ENCODE measurements around the gene SLC6A14. TPM values are rescaled to one million over a fixed set of nuclear protein-coding genes. Genes with fewer than 3 reads are reported as not detected.

Gene SLC6A14
- polyA plus RNA-seq, 1 of the 3 experiments (the other 2 are of a cell fraction), result not detected

DNA sequence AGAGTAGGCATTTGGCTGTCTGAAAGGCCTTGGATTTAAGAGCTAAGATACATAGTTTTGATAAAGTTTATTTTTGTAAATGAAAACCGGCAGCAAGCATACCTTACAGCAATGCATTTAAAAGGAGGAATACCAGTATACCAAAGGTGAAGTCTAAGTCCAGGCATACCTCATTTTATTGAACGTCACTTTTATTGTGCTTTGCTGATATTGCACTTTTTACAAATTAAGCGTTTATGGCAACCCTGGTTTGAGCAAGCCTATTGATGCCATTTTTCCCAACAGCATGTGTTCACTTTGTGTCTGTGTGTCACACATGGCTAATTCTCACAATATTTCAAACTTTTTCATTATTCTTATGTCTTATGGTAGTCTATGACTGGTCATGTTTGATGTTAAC, 8.4 kb upstream of the SLC6A14 start:
- WGBS (ENCODE audit: low lambda C conversion rate), result 11% methylated on average over 3 of the region's 3 CpGs
- Histone ChIP-seq H3K9ac (no peak overlapping the region), H3K4me2 (no peak overlapping the region), H3K4me3 (ENCODE audit: low read depth in 2 of 2, low read length in 1 of 2) (no peak overlapping the region), H3K27ac (ENCODE audit: low read depth in 2 of 2, low read length in 1 of 2) (no peak overlapping the region), H2AFZ (ENCODE audit: low read depth) (no peak overlapping the region), H3K36me3 (replicated peaks in 1 of 2; ENCODE audit: control insufficient read depth in 1 of 2, insufficient read depth in 2 of 2, low read length in 1 of 2) (no peaks in the 10 kb centered on the region), H3K4me1 (ENCODE audit: control insufficient read depth in 1 of 2, insufficient read depth in 2 of 2, low read depth in 1 of 2, low read length in 1 of 2) (no peaks in the 10 kb centered on the region), H3F3A (replicated peaks; ENCODE audit: insufficient read depth) (no peaks in the 10 kb centered on the region), H3K79me2 (ENCODE audit: insufficient read depth) (no peaks in the 10 kb centered on the region), H4K20me1 (ENCODE audit: insufficient read depth) (no peaks in the 10 kb centered on the region), H3K9me2 (no peaks in the 10 kb centered on the region), H3K9me3 (no peaks in the 10 kb centered on the region), H3K27me3 (ENCODE audit: insufficient read depth) (no peaks in the 10 kb centered on the region)
- ChIA-PET POLR2A (no interaction called here), CTCF (no interaction called here)
- DNase-seq, result no peak
- TF ChIP-seq CHD2 (IDR thresholded peaks at IDR 0.05; ENCODE audit: low read length, partially characterized antibody) (no peak), SMC3 (IDR thresholded peaks at IDR 0.05; ENCODE audit: low read depth, low read length) (no peak), TAF1 (IDR thresholded peaks at IDR 0.05; ENCODE audit: borderline replicate concordance, low read depth, low read length) (no peak), REST (IDR thresholded peaks at IDR 0.05; ENCODE audit: low read depth, low read length) (no peak), JUND (IDR thresholded peaks at IDR 0.05) (no peak), MXI1 (IDR thresholded peaks at IDR 0.05; ENCODE audit: low read depth, low read length) (no peak), GATA2 (CRISPR knock-in tag; IDR thresholded peaks at IDR 0.05) (no peak), SIN3A (IDR thresholded peaks at IDR 0.05; ENCODE audit: borderline replicate concordance, low read depth, low read length) (no peak), NRF1 (IDR thresholded peaks at IDR 0.05; ENCODE audit: low read depth, low read length) (no peak), FOXM1 (IDR thresholded peaks at IDR 0.05; ENCODE audit: low read depth) (no peak), FOXJ3 (CRISPR knock-in tag; IDR thresholded peaks at IDR 0.05) (no peak), MEF2A (IDR thresholded peaks at IDR 0.05; ENCODE audit: borderline replicate concordance, low read depth) (no peak)
- TF ChIP-seq, protein P1, sequence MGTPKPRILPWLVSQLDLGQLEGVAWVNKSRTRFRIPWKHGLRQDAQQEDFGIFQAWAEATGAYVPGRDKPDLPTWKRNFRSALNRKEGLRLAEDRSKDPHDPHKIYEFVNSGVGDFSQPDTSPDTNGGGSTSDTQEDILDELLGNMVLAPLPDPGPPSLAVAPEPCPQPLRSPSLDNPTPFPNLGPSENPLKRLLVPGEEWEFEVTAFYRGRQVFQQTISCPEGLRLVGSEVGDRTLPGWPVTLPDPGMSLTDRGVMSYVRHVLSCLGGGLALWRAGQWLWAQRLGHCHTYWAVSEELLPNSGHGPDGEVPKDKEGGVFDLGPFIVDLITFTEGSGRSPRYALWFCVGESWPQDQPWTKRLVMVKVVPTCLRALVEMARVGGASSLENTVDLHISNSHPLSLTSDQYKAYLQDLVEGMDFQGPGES (IDR thresholded peaks at IDR 0.05; ENCODE audit: low read depth, low read length), result no peak

- Histone ChIP-seq H4K20me1 (ENCODE audit: insufficient read depth) (no peaks in the 10 kb centered on the region), H3K4me3 (ENCODE audit: low read depth in 2 of 2, low read length in 1 of 2) (no peak overlapping the region), H3K4me2 (no peak overlapping the region), H3K9ac (no peak overlapping the region), H3K27ac (ENCODE audit: low read depth in 2 of 2, low read length in 1 of 2) (no peak overlapping the region), H2AFZ (ENCODE audit: low read depth) (no peak overlapping the region), H3K9me3 (no peaks in the 10 kb centered on the region), H3K9me2 (0 out of 2 replicates have a peak, but pooled peaks cover 2% of the 10 kb centered on the region), H3K36me3 (replicated peaks in 1 of 2; ENCODE audit: control insufficient read depth in 1 of 2, insufficient read depth in 2 of 2, low read length in 1 of 2) (no peaks in the 10 kb centered on the region), H3K79me2 (ENCODE audit: insufficient read depth) (no peaks in the 10 kb centered on the region), H3K27me3 (ENCODE audit: insufficient read depth) (no peaks in the 10 kb centered on the region; the same call in 1 of the 2 replicates), H3F3A (replicated peaks; ENCODE audit: insufficient read depth) (no peaks in the 10 kb centered on the region), H3K4me1 (ENCODE audit: control insufficient read depth in 1 of 2, insufficient read depth in 2 of 2, low read depth in 1 of 2, low read length in 1 of 2) (no peaks in the 10 kb centered on the region)
- no peak for DNase-seq
- POLR2A ChIA-PET, result no interaction called here
- no peak for TF ChIP-seq TEAD4 (IDR thresholded peaks at IDR 0.05; ENCODE audit: borderline replicate concordance, insufficient read depth)
- no peak for TF ChIP-seq RCOR1 (IDR thresholded peaks at IDR 0.05; ENCODE audit: low read length)
- no peak for TF ChIP-seq USF1 (IDR thresholded peaks at IDR 0.05; ENCODE audit: borderline replicate concordance, low read depth)
- TF ChIP-seq EP300 (IDR thresholded peaks at IDR 0.05; ENCODE audit: borderline replicate concordance in 1 of 2, low read depth in 1 of 2, low read length in 1 of 2), result no peak
- no peak for TF ChIP-seq FOSL2 (IDR thresholded peaks at IDR 0.05; ENCODE audit: borderline replicate concordance, low read depth)
- TF ChIP-seq, protein P2, sequence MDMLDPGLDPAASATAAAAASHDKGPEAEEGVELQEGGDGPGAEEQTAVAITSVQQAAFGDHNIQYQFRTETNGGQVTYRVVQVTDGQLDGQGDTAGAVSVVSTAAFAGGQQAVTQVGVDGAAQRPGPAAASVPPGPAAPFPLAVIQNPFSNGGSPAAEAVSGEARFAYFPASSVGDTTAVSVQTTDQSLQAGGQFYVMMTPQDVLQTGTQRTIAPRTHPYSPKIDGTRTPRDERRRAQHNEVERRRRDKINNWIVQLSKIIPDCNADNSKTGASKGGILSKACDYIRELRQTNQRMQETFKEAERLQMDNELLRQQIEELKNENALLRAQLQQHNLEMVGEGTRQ (IDR thresholded peaks at IDR 0.05; ENCODE audit: borderline replicate concordance, low read depth, low read length), result no peak
- TF ChIP-seq NFIC (IDR thresholded peaks at IDR 0.05; ENCODE audit: borderline replicate concordance), result no peak
- CTCF ChIA-PET, result no interaction called here
These were observed 809 bp upstream of the SLC6A14 start for GRCh38 chrX:116435597-116435996.
